IPS-15b (cell line): ENCODE measurements around the gene SAXO1.

Experiments used
- H3K27me3 ChIP-seq: one replicate; pipeline ENCODE4 v1.6.1; 2013; ENCODE audit warnings: low read length; ENCODE audit not compliant: control insufficient read depth, insufficient read depth
- H3K36me3 ChIP-seq: one replicate; pipeline ENCODE4 v1.6.1; 2013; ENCODE audit warnings: low read length; ENCODE audit not compliant: control insufficient read depth, insufficient read depth
- H3K4me1 ChIP-seq: one replicate; pipeline ENCODE4 v1.6.1; 2013; ENCODE audit warnings: mild to moderate bottlenecking, low read length; ENCODE audit not compliant: control insufficient read depth, insufficient read depth
- H3K4me3 ChIP-seq: one replicate; pipeline ENCODE4 v1.5.1; 2013; ENCODE audit warnings: low read depth, low read length
- H3K9ac ChIP-seq: one replicate; pipeline ENCODE4 v1.6.1; 2013; ENCODE audit warnings: low read depth, mild to moderate bottlenecking, low read length
- H3K9me3 ChIP-seq: one replicate; pipeline ENCODE4 v1.6.1; 2013; ENCODE audit warnings: mild to moderate bottlenecking, low read length; ENCODE audit not compliant: control insufficient read depth, insufficient read depth

SAXO1 gene

GRCh38 chr9:18905883-18906629 is 127.0 kb downstream of the SAXO1 start:
- no peaks in the 10 kb centered on the region for H3K9me3 ChIP-seq
- H3K27me3 ChIP-seq, result no peaks in the 10 kb centered on the region
- no peaks in the 10 kb centered on the region for H3K36me3 ChIP-seq
- H3K4me1 ChIP-seq, result no peaks in the 10 kb centered on the region
- no peak overlapping the region for H3K4me3 ChIP-seq
- H3K9ac ChIP-seq, result no peak overlapping the region

DNA sequence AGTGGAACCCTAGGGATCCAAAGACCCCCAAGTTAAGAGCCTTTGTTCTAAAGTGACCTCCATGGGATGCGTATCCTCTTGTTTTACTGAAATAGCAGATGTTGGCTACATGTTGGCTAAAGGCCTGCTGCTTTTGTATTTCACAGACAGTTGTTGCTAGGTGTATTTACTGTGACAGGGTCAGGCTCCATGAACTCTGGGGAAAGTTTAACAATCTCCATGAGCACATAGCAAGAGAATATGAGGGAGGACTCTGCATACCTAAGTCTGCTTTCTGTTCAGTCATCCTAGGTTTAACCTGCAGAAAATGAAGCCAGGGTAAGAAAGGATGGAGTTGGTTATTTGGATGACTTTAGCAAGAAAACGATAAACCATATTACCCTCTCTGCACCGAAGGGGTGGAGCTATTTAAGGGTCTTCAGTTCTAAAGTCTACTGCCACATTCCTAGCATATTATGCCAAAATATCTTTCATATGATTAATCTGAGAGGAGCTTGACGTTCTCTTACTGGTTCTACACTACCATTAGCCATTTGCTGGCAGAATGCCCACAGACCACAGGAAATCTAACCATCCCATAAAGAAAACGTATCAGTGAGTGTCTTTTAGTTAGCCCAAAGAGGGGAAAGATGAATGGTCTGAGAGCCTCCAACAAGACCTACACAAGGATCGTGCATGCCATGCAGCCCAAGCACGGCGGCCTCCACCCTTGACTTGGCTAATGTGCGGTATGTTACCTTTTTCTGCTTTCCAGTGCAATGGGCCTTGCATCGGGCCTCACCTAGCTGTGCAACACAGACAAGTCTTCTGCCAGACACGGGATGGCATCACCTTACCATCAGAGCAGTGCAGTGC is 127.8 kb downstream of the SAXO1 start:
- no peaks in the 10 kb centered on the region for H3K4me1 ChIP-seq
- H3K4me3 ChIP-seq, result no peak overlapping the region
- no peak overlapping the region for H3K9ac ChIP-seq
- H3K9me3 ChIP-seq, result no peaks in the 10 kb centered on the region
- no peaks in the 10 kb centered on the region for H3K27me3 ChIP-seq
- H3K36me3 ChIP-seq, result no peaks in the 10 kb centered on the region

DNA sequence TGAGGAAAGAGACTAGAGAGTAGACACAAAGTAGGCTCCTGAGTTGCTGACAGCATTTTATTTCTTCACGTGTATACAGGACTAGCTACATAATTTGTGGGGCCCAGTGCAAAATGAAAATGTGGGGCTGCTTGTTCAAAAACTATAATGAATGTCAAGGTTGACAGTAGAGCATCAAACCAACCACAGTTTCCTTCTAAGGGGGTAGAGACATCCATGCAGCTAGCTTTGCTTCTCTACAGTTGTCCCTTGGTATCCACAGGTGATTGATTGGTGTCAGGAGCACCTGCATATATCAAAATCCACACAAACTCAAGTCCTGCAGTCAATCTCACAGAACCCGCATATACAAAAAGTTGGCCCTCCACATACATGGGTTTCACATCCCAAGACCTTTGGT is 129.6 kb downstream of the SAXO1 start:
- no peaks in the 10 kb centered on the region for H3K4me1 ChIP-seq
- H3K36me3 ChIP-seq, result no peaks in the 10 kb centered on the region
- no peak overlapping the region for H3K9ac ChIP-seq
- H3K4me3 ChIP-seq, result no peak overlapping the region
- no peaks in the 10 kb centered on the region for H3K27me3 ChIP-seq
- no peaks in the 10 kb centered on the region for H3K9me3 ChIP-seq

GRCh38 chr9:18896531-18897179 is 136.4 kb downstream of the SAXO1 start:
- Histone ChIP-seq H3K4me1 (no peaks in the 10 kb centered on the region), H3K27me3 (no peaks in the 10 kb centered on the region), H3K4me3 (no peak overlapping the region), H3K9me3 (no peaks in the 10 kb centered on the region), H3K9ac (no peak overlapping the region), H3K36me3 (no peaks in the 10 kb centered on the region)

DNA sequence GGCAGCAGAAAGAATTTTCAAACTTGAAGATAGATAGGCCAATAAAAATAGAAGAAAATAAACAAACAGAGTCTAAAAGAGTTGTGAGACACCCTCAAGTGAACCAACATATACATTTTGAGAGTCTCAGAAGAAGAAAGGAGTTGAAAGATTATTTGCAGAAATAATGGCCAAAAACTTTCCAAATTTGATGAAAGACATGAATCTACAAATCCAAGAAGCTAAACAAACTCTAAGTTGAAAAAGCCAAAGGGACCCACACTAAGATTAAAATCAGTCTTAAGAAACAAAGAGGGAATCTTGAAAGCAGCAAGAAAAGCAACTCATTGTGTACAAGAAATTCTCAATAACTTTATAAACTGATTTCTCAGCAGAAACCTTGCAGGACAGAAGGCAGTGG is 137.0 kb downstream of the SAXO1 start:
- Histone ChIP-seq H3K9ac (no peak overlapping the region), H3K27me3 (no peaks in the 10 kb centered on the region), H3K4me3 (no peak overlapping the region), H3K9me3 (no peaks in the 10 kb centered on the region), H3K4me1 (no peaks in the 10 kb centered on the region), H3K36me3 (no peaks in the 10 kb centered on the region)

DNA sequence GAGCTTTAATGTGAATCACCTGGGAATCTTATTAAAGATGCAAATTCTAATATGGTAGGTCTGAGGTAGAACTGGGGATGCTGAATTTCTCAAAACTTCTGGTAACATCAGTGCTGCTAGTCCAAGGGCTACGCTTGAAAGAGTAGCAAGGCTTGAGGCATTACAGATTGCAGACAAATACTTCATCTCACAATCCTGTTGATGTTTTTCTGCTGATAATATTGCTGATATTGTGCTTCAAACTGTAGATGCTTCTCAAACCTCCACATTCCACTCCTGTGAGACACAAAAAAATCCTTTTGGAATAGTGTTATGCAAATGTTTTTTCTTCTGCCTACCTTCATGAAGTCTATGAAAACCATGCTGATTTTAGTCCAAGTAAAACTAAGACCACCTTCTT is 139.5 kb downstream of the SAXO1 start:
- H3K4me1 ChIP-seq, result no peaks in the 10 kb centered on the region
- H3K27me3 ChIP-seq, result no peaks in the 10 kb centered on the region
- H3K36me3 ChIP-seq, result no peaks in the 10 kb centered on the region
- H3K9me3 ChIP-seq, result no peaks in the 10 kb centered on the region
- no peak overlapping the region for H3K4me3 ChIP-seq
- H3K9ac ChIP-seq, result no peak overlapping the region

DNA sequence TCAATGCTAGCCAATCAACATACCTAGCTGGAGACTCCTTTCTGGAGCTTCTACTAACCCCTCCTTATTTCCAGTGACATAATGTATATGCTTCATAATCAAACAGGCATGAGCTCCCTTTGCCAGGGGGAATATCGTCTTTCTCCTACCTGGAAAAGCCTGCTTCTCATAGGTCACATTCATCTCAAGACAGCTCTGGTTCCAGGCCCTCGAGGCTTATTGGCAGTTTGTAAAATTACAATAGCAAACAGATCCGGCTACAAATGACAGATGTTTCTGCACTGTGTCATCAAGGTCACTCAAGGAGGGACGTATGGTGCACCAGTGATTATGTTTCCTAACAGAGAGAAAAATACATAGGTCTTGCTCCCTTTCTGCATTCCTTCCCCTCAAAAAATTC is 140.0 kb downstream of the SAXO1 start:
- Histone ChIP-seq H3K36me3 (no peaks in the 10 kb centered on the region), H3K9ac (no peak overlapping the region), H3K4me3 (no peak overlapping the region), H3K27me3 (no peaks in the 10 kb centered on the region), H3K4me1 (no peaks in the 10 kb centered on the region), H3K9me3 (no peaks in the 10 kb centered on the region)

DNA sequence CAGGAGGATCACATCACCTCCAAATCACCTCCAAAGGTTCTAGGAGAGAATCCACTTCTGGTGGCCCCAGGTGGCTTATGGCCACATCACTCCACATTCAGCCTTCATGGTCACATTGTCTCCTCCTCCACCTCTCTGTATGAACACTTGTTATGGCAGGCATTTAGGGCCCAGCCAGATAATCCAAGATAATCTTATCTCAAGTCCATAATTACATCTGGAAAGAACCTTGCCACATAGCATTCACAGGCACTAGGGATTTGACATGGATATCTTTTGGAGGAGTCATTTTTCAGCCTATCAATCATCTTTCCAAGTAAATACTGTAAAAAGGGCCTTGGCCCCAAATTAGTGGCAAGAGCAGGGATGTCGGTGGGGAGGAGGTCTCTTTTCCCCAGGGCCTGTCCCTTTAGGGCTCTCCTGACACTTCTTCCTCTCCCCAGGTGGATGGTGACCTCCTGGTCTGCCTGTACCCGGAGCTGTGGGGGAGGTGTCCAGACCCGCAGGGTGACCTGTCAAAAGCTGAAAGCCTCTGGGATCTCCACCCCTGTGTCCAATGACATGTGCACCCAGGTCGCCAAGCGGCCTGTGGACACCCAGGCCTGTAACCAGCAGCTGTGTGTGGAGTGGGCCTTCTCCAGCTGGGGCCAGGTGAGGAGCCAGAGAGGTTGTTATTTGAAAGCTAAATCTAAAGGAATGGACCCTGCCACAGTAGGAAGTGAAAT is 140.9 kb downstream of the SAXO1 start:
- H3K36me3 ChIP-seq, result no peaks in the 10 kb centered on the region
- H3K9me3 ChIP-seq, result no peaks in the 10 kb centered on the region
- H3K4me1 ChIP-seq, result no peaks in the 10 kb centered on the region
- no peak overlapping the region for H3K9ac ChIP-seq
- H3K27me3 ChIP-seq, result no peaks in the 10 kb centered on the region
- no peak overlapping the region for H3K4me3 ChIP-seq

DNA sequence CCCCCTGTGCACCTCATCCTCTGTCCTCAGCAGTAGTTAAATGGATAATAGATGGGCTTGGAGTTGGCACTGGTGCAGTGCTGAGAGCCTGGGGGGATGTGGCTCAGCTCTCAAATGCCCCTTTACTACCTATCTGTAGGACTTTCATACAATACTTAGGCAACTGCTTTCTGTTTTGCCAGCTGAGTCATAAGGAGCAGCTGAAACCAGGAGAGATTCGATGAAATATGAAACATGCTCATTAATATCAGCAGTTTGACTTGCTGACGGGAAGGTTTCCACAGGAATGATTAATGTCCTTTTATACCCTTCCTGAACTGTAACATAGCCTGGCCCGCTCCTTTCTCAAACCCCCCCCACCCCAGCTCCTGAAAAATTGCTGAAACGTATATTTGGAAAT is 142.6 kb downstream of the SAXO1 start:
- Histone ChIP-seq H3K27me3 (no peaks in the 10 kb centered on the region), H3K4me1 (no peaks in the 10 kb centered on the region), H3K9ac (no peak overlapping the region), H3K4me3 (no peak overlapping the region), H3K36me3 (no peaks in the 10 kb centered on the region), H3K9me3 (no peaks in the 10 kb centered on the region)

DNA sequence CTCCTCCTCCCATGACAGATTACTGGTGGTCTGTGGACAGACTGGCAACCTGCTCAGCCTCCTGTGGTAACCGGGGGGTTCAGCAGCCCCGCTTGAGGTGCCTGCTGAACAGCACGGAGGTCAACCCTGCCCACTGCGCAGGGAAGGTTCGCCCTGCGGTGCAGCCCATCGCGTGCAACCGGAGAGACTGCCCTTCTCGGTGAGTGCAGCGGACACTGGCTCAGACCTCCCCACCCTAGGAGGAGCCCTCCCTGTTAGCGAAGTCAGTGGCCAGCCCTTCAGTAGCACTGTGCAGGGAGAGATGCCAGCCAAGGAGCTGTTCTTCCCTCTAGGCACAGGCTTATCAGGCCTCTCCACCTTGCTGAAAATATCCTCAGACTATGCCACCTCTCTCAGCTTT is 143.5 kb downstream of the SAXO1 start:
- H3K9ac ChIP-seq, result no peak overlapping the region
- H3K36me3 ChIP-seq, result no peaks in the 10 kb centered on the region
- no peak overlapping the region for H3K4me3 ChIP-seq
- no peaks in the 10 kb centered on the region for H3K9me3 ChIP-seq
- no peaks in the 10 kb centered on the region for H3K27me3 ChIP-seq
- H3K4me1 ChIP-seq, result no peaks in the 10 kb centered on the region

DNA sequence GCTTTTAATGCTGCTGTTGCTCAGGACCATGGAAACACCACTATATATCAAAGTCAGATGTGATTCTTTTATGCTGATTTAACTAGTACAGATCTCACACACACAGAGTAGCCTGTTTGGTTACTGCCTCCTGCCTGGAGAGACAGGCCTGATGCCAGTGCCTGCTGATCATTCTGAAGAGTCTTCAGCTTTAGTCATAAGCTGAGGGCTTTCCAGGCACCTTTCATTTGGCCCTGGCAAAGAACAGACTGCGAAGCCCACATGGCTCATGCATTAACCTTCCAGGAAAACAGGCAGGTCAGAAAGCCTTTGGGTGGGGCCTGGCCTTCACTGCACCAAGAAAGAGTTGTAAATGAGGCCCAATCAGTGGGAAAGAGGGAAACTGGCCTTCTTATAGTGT is 144.7 kb downstream of the SAXO1 start:
- no peaks in the 10 kb centered on the region for H3K9me3 ChIP-seq
- no peaks in the 10 kb centered on the region for H3K27me3 ChIP-seq
- H3K9ac ChIP-seq, result no peak overlapping the region
- no peaks in the 10 kb centered on the region for H3K4me1 ChIP-seq
- no peaks in the 10 kb centered on the region for H3K36me3 ChIP-seq
- H3K4me3 ChIP-seq, result no peak overlapping the region
